AG10803 (cell line): Measurements from ENCODE around the gene ISM1.

ENCODE experiments used
- DNase-seq: peaks from one replicate; pipeline ENCODE4 v3.0.0; 2010; ENCODE audit warnings: low read depth
- H3K4me3 ChIP-seq: 2 replicates; pipeline ENCODE4 v1.5.1; 2011; ENCODE audit warnings: mild to moderate bottlenecking, low read length, control low read depth
- TF ChIP-seq, protein P1 (sequence below): conservative IDR thresholded peaks from 2 replicates; pipeline ENCODE4 v1.5.1; 2011; ENCODE audit warnings: mild to moderate bottlenecking, low read length, control low read depth, inconsistent platforms

Gene ISM1

DNA sequence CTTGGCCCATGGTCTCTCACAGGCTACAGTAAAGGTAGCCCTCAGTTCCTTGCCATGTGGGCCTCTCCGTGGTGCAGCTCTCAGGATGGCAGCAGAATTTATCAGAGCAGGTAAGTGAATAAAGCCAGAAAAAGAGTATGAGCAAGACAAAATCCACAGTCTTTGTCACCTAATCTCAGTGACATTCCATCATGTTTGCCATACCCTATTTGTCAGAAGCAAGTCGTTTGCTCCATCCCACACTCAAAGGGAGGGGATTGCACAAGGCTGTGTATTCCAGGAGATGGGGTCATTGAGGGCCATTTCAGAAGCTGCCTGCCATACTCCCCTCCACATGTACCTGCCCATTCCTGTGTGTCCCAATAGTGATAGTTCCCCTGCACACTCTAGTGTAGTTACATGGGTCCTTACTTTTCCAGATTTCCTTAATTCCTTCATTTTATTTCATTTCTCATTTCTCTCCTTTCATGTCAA lies 24.2 kb downstream of the ISM1 start:
- no peak overlapping the region for H3K4me3 ChIP-seq
- DNase-seq, result no peak
- TF ChIP-seq, protein P1, sequence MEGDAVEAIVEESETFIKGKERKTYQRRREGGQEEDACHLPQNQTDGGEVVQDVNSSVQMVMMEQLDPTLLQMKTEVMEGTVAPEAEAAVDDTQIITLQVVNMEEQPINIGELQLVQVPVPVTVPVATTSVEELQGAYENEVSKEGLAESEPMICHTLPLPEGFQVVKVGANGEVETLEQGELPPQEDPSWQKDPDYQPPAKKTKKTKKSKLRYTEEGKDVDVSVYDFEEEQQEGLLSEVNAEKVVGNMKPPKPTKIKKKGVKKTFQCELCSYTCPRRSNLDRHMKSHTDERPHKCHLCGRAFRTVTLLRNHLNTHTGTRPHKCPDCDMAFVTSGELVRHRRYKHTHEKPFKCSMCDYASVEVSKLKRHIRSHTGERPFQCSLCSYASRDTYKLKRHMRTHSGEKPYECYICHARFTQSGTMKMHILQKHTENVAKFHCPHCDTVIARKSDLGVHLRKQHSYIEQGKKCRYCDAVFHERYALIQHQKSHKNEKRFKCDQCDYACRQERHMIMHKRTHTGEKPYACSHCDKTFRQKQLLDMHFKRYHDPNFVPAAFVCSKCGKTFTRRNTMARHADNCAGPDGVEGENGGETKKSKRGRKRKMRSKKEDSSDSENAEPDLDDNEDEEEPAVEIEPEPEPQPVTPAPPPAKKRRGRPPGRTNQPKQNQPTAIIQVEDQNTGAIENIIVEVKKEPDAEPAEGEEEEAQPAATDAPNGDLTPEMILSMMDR, result no peak

- DNase-seq, result no peak
- TF ChIP-seq, protein P1, result no peak
- H3K4me3 ChIP-seq, result no peak overlapping the region
Observed at GRCh38 chr20:13249118-13249797, 28.2 kb downstream of the ISM1 start.

- TF ChIP-seq, protein P1, result no peak
- DNase-seq, result no peak
Observed at GRCh38 chr20:13249798-13250170, 28.7 kb downstream of the ISM1 start.

DNA sequence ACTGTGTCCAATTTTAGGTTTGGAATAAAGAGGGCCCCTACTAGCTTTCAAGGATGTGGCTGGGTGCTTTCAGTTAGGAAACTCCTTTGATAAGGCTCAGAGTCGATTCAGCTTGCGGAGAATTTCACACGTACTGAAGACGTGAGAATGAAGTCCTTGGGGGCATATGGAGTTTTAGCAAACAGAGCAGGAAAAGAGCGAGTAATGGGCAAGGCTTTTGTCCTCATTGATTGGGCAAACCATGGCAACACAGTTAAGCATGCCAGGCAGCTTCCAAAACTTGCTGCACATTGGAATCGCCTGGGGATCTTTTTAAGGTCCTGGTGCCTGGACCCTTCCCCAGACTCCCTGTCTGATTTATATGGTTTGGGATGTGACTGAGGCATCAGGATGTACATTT lies 29.2 kb downstream of the ISM1 start:
- no peak overlapping the region for H3K4me3 ChIP-seq
- no peak for DNase-seq
- TF ChIP-seq, protein P1, result no peak

More at GRCh38 chr20:13249798-13250170, 28.7 kb downstream of the ISM1 start:
- H3K4me3 ChIP-seq, result no peak overlapping the region

GRCh38 chr20:13251106-13251903 lies 30.2 kb downstream of the ISM1 start:
- TF ChIP-seq, protein P1, result no peak
- no peak overlapping the region for H3K4me3 ChIP-seq
- no peak for DNase-seq

DNA sequence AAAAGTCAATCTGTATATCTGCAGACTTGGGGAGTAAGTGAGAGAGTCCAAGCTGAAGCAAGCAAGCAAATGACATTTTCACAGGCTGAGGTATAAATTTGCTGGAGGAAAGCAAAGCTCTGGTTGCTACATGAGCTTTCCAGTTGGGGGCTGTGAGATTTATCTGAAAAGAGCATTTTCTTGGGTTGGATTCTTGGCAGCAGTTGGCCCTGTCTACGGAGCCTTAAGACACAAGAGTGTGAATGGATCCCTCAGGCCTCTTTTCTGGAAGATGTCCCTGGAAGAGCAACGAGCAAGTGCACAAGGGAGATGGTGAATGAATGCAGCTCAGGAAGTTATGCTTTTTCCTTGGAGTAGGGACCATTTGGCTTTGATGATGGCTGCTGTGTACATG lies 30.8 kb downstream of the ISM1 start:
- TF ChIP-seq, protein P1, result no peak
- no peak overlapping the region for H3K4me3 ChIP-seq
- no peak for DNase-seq

DNA sequence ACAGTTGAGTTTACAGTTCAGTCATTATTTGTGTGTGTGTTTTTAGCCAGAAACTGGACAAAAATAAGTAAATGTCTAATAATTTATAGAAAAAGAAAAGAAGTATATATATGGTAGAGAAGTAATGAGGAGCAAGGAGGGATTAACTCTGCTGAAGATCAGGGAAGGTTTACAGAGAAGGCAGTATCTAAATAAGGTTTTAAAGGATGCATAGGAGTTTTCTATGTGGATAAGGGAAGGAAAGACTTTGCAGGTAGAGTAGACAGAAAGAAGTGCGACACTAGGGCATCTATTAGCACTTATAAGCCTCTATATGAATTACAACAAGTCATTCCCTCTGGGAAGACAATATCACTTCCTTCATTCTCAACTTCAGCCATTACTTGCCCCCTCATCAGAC lies 34.3 kb downstream of the ISM1 start:
- H3K4me3 ChIP-seq, result no peak overlapping the region
- TF ChIP-seq, protein P1, result no peak
- no peak for DNase-seq
